NCI-H446 (cell line): Measurements from ENCODE around the gene TTLL9.

Experiments
- DNase-seq, 2 experiments: peaks; one replicate each; lab custom pipeline; 2025; lab: John Stamatoyannopoulos, UW

Gene TTLL9

DNA sequence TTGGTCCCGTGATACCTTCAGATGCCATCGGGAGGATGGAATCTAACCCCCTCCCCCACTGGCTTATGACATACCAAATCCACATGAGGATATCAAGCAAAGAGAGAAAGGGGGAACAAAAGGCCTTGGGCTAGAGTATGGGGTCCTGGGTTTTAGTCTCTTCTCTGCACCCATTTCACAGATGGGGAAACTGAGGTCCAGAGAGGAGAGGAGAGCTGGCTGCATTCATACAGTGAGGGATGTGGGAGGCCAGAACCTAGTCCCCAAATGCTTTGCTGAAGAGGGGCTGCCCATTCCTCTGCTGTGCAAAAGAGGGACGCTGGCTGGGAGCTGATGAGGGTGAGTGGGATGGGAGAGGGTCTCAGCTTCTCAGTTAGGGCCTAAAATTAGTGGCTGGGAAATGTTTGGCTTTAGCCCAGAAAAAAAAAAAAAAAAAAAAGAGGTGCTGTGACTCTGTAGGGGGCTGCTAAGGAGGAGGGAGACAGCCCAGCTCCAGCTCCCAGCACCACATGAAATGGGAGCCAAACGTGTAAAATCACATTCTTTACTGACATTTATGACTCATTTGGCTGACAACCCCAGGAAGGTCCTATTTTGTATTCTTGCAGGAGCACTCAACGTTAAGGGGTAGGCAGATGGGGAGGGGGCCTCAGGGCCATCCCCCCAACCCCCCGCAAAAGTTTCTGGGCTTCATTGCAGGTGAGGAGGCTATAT is 109.4 kb downstream of the TTLL9 start:
- peak in 1 of 2 experiments; percentile 12 for DNase-seq

DNA sequence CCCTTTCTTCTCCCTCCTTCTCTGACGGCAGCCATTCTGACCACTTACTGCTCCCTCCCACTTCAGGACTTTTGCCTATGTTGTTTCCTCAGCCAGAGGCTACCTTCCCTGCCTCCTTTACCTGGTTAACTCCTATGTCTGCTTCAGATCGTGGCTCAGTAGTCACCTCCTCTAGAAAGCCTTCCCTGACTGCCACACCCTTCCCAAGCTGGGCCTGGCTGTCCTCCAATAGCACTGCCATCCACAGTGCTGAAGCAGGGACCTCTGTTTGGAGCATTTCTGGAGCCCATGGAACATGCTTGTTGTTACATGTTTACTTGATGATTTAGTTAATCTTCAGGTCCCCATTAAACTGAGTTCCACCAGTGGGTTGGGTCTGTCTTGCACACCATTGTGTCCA is 111.3 kb downstream of the TTLL9 start:
- no peak for DNase-seq

DNA sequence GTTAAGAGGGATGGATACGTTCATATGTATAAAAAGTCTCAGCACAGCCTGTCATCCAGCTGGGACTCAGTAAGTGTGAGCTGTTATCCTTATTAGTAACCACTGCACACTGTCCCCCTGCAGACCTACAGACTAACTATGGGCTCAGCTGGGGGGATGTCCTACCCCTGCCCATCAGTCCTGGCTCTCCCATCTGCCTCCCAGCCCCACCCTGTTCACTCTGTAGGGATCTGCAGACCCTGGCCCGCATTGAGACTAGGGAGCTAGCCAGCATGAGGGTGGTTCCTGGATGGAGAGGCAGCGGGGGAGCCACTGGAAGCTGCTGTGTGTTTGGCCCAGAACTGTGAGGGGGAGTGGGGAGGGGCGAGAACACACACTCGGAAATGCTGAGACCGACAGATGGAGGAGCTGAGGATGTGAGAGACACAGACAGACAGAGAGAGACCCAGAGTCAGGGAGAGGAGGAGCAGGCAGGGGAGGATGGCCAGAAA is 114.6 kb downstream of the TTLL9 start:
- peak; percentile 63 to 84 for DNase-seq

DNA sequence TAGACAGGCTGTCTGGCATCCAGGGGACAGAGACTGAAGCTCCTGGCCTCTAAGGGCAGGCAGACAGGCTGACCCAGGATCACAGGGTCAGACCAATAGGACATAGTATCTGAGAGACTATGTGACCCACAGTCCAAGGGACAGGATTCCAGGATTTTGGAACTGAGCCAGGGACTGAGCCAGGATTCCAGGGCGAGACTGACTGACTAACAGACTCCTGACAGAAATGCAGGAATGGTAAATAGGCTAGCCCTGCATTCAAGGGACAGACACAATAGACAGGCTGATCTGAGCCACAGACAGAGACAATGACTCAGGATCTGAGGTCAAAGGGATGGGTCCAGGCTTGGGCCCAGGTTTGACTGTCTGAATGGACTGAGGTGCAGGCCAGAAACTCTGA is 117.3 kb downstream of the TTLL9 start:
- DNase-seq, result peak in 1 of 2 experiments; percentile 15

DNA sequence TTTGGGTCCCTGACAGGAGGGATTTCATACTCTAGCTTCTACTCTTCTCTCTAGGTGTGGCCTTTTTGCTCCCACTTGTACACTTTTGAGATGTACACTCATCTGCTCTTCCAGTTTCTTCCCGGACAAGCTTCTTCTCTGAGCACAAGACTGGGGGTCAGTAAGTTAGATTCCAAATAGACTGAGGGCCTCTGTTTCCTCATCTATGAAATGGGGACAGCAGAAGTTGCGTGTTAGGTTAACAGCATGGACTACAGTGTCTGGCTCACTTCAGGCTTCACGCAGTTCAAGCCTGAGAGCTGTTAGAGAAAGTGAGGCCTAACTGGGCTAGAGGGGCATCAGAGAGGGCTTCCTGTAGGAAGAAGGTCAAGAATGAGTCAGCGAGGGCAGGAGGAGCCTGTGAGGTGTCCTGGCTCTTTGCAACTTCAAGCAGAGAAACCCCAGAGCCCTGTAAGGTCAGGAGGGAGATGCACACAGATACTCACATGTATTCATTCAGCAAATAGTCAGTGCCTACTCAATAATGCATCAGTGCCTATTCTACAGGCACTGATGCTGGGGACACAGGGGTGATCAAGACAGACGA is 118.1 kb downstream of the TTLL9 start:
- DNase-seq, result no peak

DNA sequence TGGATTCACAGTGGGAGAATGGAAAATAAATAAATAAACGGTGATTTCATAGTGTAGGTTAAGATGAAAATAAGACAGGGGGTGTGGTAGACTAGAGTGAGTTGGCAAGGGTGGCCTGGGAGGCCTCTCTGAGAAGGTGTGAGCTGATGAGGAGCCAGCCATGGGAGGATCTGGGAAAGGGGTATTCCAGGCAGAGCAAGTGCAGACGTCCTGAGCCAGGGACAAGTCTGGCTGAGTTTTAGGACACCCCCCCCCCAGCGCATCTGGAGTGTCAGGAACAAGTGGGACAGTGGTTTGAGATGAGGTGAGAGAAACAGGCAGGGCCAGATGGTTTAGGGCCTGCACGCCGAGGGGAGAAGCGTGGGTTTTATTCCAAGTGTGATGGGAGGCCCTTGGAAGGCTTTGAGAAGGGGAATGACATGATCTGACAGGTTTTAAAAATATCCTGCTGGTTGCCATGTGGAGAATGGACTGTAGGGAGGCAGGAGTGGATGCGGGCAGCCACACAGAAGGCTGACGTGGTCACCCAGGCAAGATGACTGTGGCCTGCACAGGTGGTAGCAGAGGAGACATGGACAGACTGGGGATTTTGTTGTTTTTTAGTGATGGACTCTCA is 118.7 kb downstream of the TTLL9 start:
- DNase-seq, result peak in 1 of 2 experiments; percentile 17

DNA sequence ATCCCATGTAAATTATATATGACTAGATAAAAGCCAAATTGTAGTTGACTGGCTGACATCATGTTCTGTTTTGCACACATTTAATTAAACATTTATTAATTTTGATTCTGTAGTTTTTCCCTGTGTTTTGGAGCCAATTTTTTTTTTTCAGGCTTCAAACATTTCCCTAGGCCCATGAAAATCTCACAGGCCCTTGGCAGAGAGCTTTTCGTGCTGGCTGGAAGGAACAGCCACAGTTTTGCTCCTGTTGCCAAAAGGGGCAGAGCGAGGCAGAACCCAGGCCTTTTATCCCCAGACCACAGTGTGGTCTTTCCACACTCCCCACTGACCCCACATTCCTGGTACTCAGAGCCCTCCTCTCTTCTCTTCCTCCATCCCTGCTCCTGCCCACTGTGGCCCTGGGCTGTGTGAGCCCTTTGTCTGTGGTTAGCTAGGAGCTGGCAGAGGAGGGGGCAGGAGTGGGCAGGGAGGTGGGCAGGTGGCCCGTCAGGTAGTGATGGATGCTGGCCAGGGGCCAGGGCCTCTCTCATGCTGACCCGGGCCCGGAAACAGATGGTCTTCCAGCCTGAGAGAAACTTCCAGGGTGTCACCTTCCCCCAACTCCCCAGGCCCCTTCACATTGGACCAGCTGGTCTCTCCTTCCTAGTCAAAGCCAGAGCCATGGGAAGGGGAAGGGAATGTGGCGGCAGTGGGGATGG is 120.4 kb downstream of the TTLL9 start:
- peak; percentile 69 to 83 for DNase-seq

DNA sequence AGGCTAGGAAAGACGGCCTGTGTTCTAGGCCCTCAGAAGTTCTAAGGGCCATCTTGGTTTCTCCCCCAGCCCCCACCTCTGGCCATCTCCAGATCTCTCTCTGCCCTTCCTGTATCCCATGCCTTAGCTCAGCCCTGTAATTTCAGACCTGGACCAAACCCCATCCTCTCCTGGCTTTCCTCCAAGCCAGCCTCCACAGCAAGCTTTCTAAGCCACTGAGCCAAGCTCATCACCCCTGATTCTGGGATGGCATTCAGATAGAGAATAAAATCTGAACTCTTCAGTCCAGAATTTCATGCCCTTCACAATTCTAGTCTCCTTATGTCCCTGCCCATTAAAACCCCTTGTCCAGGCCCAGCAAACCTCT is 120.9 kb downstream of the TTLL9 start:
- DNase-seq, result peak; percentile 69 to 83

DNA sequence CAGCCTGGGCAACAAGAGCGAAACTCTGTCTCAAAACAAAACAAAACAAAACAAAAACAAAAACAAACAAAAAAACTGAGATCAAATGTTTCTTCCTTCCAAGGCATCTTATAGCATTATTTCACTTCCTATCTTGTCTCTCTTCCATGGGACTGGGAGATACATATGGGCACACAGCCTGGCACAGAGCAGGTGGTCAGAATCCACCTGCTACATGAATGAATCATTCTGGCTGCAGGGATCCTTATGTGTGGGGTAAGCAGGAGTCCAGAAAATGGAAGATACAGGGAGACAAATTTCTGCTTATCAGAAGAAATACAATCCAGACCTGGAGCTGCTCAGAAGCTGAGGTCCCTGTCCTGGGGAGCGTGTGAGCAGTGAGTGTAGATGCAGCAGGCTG is 121.7 kb downstream of the TTLL9 start:
- DNase-seq, result no peak
